GM23338 (cell line): Measurements from ENCODE around the gene MCTP1. TPM values are rescaled to one million over a fixed set of nuclear protein-coding genes. Genes with fewer than 3 reads are reported as not detected.

Experiments
- ATAC-seq: fragments of 200-7000 bp; cut with Tn5 transposase; 3 replicates; pipeline ENCODE4 v1.9.1; 2020
- DNase-seq: peaks from one replicate; pipeline ENCODE4 v3.0.0-alpha.2; 2015; ENCODE audit warnings: low spot score
- H2AFZ ChIP-seq: fragments of 200-600 bp; sonication (generic); 2 replicates; pipeline ENCODE4 v1.8.0; 2016; ENCODE audit warnings: antibody characterized with exemption, mild to moderate bottlenecking, moderate library complexity
- H3F3A ChIP-seq: fragments of 200-600 bp; sonication (generic); replicated peaks from 2 replicates; pipeline ENCODE4 v1.8.0; 2017; ENCODE audit warnings: antibody characterized with exemption, mixed run types, low read depth
- H3K27ac ChIP-seq: fragments of 200-600 bp; sonication (generic); 2 replicates; pipeline ENCODE4 v1.6.1; 2016; ENCODE audit warnings: low read depth
- H3K27me3 ChIP-seq: fragments of 200-600 bp; sonication (generic); 2 replicates; pipeline ENCODE4 v1.8.0; 2016; ENCODE audit warnings: mild to moderate bottlenecking, mixed run types, moderate library complexity; ENCODE audit not compliant: insufficient read depth
- H3K36me3 ChIP-seq: fragments of 200-600 bp; sonication (generic); 2 replicates; pipeline ENCODE4 v1.8.0; 2016; ENCODE audit warnings: mild to moderate bottlenecking; ENCODE audit not compliant: insufficient read depth
- H3K4me1 ChIP-seq: fragments of 200-600 bp; sonication (generic); 2 replicates; pipeline ENCODE4 v1.8.0; 2016; ENCODE audit warnings: mild to moderate bottlenecking, moderate library complexity; ENCODE audit not compliant: insufficient read depth
- H3K4me2 ChIP-seq: fragments of 200-600 bp; sonication (generic); 2 replicates; pipeline ENCODE4 v1.7.1; 2017; ENCODE audit warnings: mixed run types
- H3K4me3 ChIP-seq: fragments of 200-600 bp; sonication (generic); 2 replicates; pipeline ENCODE4 v1.6.1; 2016; ENCODE audit warnings: mixed run types
- H3K79me2 ChIP-seq: fragments of 200-600 bp; sonication (generic); replicated peaks from 2 replicates; pipeline ENCODE4 v1.8.0; 2017; ENCODE audit warnings: mild to moderate bottlenecking; ENCODE audit not compliant: insufficient read depth
- H3K9me2 ChIP-seq: fragments of 200-600 bp; sonication (generic); 2 replicates; pipeline ENCODE4 v1.8.0; 2017; ENCODE audit not compliant: insufficient read depth
- H4K20me1 ChIP-seq: fragments of 200-600 bp; sonication (generic); replicated peaks from 2 replicates; pipeline ENCODE4 v1.8.0; 2017; ENCODE audit warnings: mild to moderate bottlenecking; ENCODE audit not compliant: insufficient read depth
- H3K27ac Mint-ChIP-seq: 2 replicates; pipeline ENCODE4 v1.8.0; 2020; ENCODE audit warnings: inconsistent platforms, mild to moderate bottlenecking, moderate library complexity, mixed read lengths
- H3K27me3 Mint-ChIP-seq: 3 replicates; pipeline ENCODE4 v1.8.0; 2022; ENCODE audit warnings: low read depth, mild to moderate bottlenecking, moderate library complexity, mixed read lengths, inconsistent platforms; ENCODE audit not compliant: insufficient read depth, poor library complexity
- H3K36me3 Mint-ChIP-seq: 3 replicates; pipeline ENCODE4 v1.8.0; 2021; ENCODE audit warnings: low read depth, mild to moderate bottlenecking, inconsistent platforms, moderate library complexity, mixed read lengths
- H3K4me1 Mint-ChIP-seq: 3 replicates; pipeline ENCODE4 v1.8.0; 2020; ENCODE audit warnings: mild to moderate bottlenecking, inconsistent platforms, mixed read lengths
- H3K4me3 Mint-ChIP-seq: 3 replicates; pipeline ENCODE4 v1.8.0; 2021; ENCODE audit warnings: moderate library complexity, mild to moderate bottlenecking, inconsistent platforms, mixed read lengths
- H3K9me3 Mint-ChIP-seq: 3 replicates; pipeline ENCODE4 v1.8.0; 2020; ENCODE audit warnings: moderate library complexity, mild to moderate bottlenecking, inconsistent platforms, mixed read lengths
- CREB1 ChIP-seq: fragments of 250-450 bp; sonication (Bioruptor Pico); IDR thresholded peaks from 2 replicates; pipeline ENCODE4 v1.5.0; 2020; ENCODE audit warnings: low read depth, mild to moderate bottlenecking, moderate library complexity
- CTCF ChIP-seq, 2 experiments: fragments of 200-600 bp in 1 of 2; sonication (generic) in 1 of 2; conservative IDR thresholded peaks; 2 replicates each; pipeline versions ENCODE4 v1.5.1 to v1.6.1; 2016 to 2017; ENCODE audit warnings: antibody characterized with exemption in 2 of 2, low read depth in 2 of 2, mild to moderate bottlenecking in 2 of 2, moderate library complexity in 1 of 2
- ETS1 ChIP-seq: IDR thresholded peaks from 2 replicates; pipeline ENCODE4 v1.6.1; 2016; ENCODE audit warnings: antibody characterized with exemption
- EZH2 ChIP-seq: fragments of 200-600 bp; sonication (generic); IDR thresholded peaks from one replicate; pipeline ENCODE4 v1.8.0; 2017; ENCODE audit warnings: antibody characterized with exemption, mild to moderate bottlenecking, low read depth; ENCODE audit not compliant: unreplicated experiment
- EZH2phosphoT487 ChIP-seq: fragments of 200-600 bp; sonication (generic); IDR thresholded peaks from one replicate; pipeline ENCODE4 v1.8.1; 2018; ENCODE audit warnings: antibody characterized with exemption; ENCODE audit not compliant: unreplicated experiment
- NANOG ChIP-seq: IDR thresholded peaks from 2 replicates; pipeline ENCODE4 v1.6.1; 2016; ENCODE audit warnings: antibody characterized with exemption, borderline replicate concordance
- STAT1 ChIP-seq: IDR thresholded peaks from one replicate; pipeline ENCODE4 v1.6.1; 2016; ENCODE audit warnings: antibody characterized with exemption; ENCODE audit not compliant: unreplicated experiment
- ZNF114 ChIP-seq: fragments of 250-450 bp; sonication (Bioruptor Pico); IDR thresholded peaks from 2 replicates; pipeline ENCODE4 v1.5.0; 2020; ENCODE audit warnings: mild to moderate bottlenecking, moderate library complexity
- ZNF331 ChIP-seq: fragments of 250-450 bp; sonication (Bioruptor Pico); IDR thresholded peaks from 2 replicates; pipeline ENCODE4 v1.5.0; 2020; ENCODE audit warnings: low read depth, mild to moderate bottlenecking, moderate library complexity
- ZNF462 ChIP-seq: fragments of 250-450 bp; sonication (Bioruptor Pico); IDR thresholded peaks from 2 replicates; pipeline ENCODE4 v1.5.0; 2020; ENCODE audit warnings: mild to moderate bottlenecking, moderate library complexity
- polyA plus RNA-seq: library from polyadenylated mRNA; unstranded; fragments of >200 nt; fragmentation: Nextera tagmentation; extraction: Ambion mirVana; gene quantifications from 2 replicates; pipeline ENCODE4 v1.2.1, GENCODE V29; 2016
- total RNA-seq: library from RNA; depleted of rRNA; stranded (reverse); fragments of >200 nt; shearing (Covaris generic); gene quantifications from 2 replicates; pipeline ENCODE4 v1.2.3, GENCODE V29; 2014

The MCTP1 gene
- total and polyA plus RNA-seq, 2 experiments from 2014 or later: 3.7 to 4.2 TPM

- H3K27ac Mint-ChIP-seq: no peak overlapping the region
Measured at GRCh38 chr5:95252801-95253200, 32.1 kb downstream of the MCTP1 start.

More at GRCh38 chr5:95252801-95253200, 32.1 kb downstream of the MCTP1 start:
- H3K9me2 ChIP-seq: no peaks in the 10 kb centered on the region; the same call in 1 of the 2 replicates
- H3K27ac ChIP-seq: no peak overlapping the region
- Mint-ChIP-seq H3K9me3 (no peaks in the 10 kb centered on the region), H3K27me3 (no peaks in the 10 kb centered on the region), H3K4me3 (no peak overlapping the region), H3K36me3 (no peaks in the 10 kb centered on the region), H3K4me1 (no peaks in the 10 kb centered on the region)
- H3K4me2 ChIP-seq: no peak overlapping the region
- no peaks in the 10 kb centered on the region for H3K27me3 ChIP-seq
- no peaks in the 10 kb centered on the region for H3K79me2 ChIP-seq
- no peak overlapping the region for H3K4me3 ChIP-seq
- no peaks in the 10 kb centered on the region for H3K36me3 ChIP-seq
- DNase-seq (no peak), ATAC-seq (no peak)
- no peaks in the 10 kb centered on the region for H4K20me1 ChIP-seq
- no peak for TF ChIP-seq EZH2
- no peak for TF ChIP-seq ZNF331
- TF ChIP-seq CTCF (conservative IDR thresholded peaks at IDR 0.05; ENCODE audit: low read depth in 2 of 2): no peak
- TF ChIP-seq CREB1 (CRISPR knock-in tag): no peak
- TF ChIP-seq ETS1: no peak
- TF ChIP-seq ZNF114 (CRISPR knock-in tag): no peak
- TF ChIP-seq NANOG: no peak
- TF ChIP-seq ZNF462 (CRISPR knock-in tag): no peak
- TF ChIP-seq EZH2phosphoT487: no peak
- no peak for TF ChIP-seq STAT1
- no peaks in the 10 kb centered on the region for H3F3A ChIP-seq
- H3K4me1 ChIP-seq: no peaks in the 10 kb centered on the region
- no peak overlapping the region for H2AFZ ChIP-seq
